Upper lobe of right lung (tissue), 1 donor: ENCODE measurements around the gene RASD1. TPM values are rescaled to one million over a fixed set of nuclear protein-coding genes. Genes with fewer than 3 reads are reported as not detected.

Experiments
- ATAC-seq: fragments of 200-7000 bp; cut with Tn5 transposase; one replicate; pipeline ENCODE4 v1.9.1; 2020; ENCODE audit warnings: mild to moderate bottlenecking, moderate library complexity
- DNase-seq: peaks from one replicate; pipeline ENCODE4 v3.0.0-alpha.2; 2020
- H3K27ac ChIP-seq: fragments of 200-600 bp; one replicate; pipeline ENCODE4 v1.8.0; 2022
- H3K27me3 ChIP-seq: fragments of 200-600 bp; one replicate; pipeline ENCODE4 v1.8.0; 2022; ENCODE audit warnings: mild to moderate bottlenecking
- H3K36me3 ChIP-seq: fragments of 200-600 bp; one replicate; pipeline ENCODE4 v1.8.0; 2022
- H3K4me1 ChIP-seq: fragments of 200-600 bp; one replicate; pipeline ENCODE4 v1.8.0; 2022
- H3K4me3 ChIP-seq: fragments of 200-600 bp; one replicate; pipeline ENCODE4 v1.8.0; 2022; ENCODE audit warnings: mild to moderate bottlenecking
- H3K9me3 ChIP-seq: fragments of 200-600 bp; one replicate; pipeline ENCODE4 v1.8.0; 2022
- intact Hi-C: fragments of 100-400 bp; cut with DNase I; formaldehyde crosslinking; loops from one replicate; pipeline ENCODE4 v1.11.0; 2022
- total RNA-seq: library from RNA; stranded (reverse); fragmentation: NEBNext Ultra II Directional; extraction: Animal tissue kit (Norgen Biotek cat#: 25700); gene quantifications from one replicate; pipeline ENCODE4 v1.2.1, GENCODE V29; 2021
- TF ChIP-seq, protein P1 (sequence below): fragments of 200-600 bp; IDR thresholded peaks from one replicate; pipeline ENCODE4 v1.8.0; 2022; ENCODE audit warnings: antibody characterized with exemption
- donor health status: DM: no; HTN: yes; CAD: no; lungs with severe emphysema.

Gene RASD1
- total RNA-seq, 1 donor from 2014 or later: 39.2 TPM

DNA sequence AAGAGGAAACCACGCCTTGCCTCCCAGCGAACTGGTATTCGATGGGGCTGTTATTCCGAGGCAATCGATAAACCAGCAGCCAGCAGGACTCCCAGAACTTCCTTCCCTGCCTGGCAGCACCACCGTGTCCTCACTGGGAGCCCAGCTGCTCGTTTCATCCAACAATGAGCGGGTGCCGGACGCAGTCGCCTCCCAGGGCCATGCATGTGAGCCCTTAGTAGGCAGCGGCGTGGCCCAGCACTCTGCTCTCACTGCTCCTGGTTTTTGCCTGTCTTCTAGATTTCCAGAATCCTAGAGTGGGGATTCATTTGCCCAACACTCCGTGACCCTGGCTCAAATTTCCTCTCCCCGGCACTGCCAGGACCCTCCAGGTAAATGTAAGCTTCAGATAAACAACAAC lies 29.1 kb upstream of the RASD1 start:
- Histone ChIP-seq H3K27ac (no peak overlapping the region), H3K4me1 (no peaks in the 10 kb centered on the region), H3K9me3 (no peaks in the 10 kb centered on the region), H3K4me3 (no peak overlapping the region), H3K27me3 (no peaks in the 10 kb centered on the region), H3K36me3 (no peaks in the 10 kb centered on the region)
- DNase-seq (no peak), ATAC-seq (no peak)
- intact Hi-C loops: no loop called here
- TF ChIP-seq, protein P1, sequence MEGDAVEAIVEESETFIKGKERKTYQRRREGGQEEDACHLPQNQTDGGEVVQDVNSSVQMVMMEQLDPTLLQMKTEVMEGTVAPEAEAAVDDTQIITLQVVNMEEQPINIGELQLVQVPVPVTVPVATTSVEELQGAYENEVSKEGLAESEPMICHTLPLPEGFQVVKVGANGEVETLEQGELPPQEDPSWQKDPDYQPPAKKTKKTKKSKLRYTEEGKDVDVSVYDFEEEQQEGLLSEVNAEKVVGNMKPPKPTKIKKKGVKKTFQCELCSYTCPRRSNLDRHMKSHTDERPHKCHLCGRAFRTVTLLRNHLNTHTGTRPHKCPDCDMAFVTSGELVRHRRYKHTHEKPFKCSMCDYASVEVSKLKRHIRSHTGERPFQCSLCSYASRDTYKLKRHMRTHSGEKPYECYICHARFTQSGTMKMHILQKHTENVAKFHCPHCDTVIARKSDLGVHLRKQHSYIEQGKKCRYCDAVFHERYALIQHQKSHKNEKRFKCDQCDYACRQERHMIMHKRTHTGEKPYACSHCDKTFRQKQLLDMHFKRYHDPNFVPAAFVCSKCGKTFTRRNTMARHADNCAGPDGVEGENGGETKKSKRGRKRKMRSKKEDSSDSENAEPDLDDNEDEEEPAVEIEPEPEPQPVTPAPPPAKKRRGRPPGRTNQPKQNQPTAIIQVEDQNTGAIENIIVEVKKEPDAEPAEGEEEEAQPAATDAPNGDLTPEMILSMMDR: no peak

- no peaks in the 10 kb centered on the region for H3K4me1 ChIP-seq
- no peaks in the 10 kb centered on the region for H3K9me3 ChIP-seq
- no peaks in the 10 kb centered on the region for H3K27me3 ChIP-seq
- intact Hi-C loops: no loop called here
- no peaks in the 10 kb centered on the region for H3K36me3 ChIP-seq
- TF ChIP-seq, protein P1: no peak
- DNase-seq (no peak), ATAC-seq (no peak)
- no peak overlapping the region for H3K4me3 ChIP-seq
- H3K27ac ChIP-seq: no peak overlapping the region
These were observed 27.7 kb upstream of the RASD1 start for GRCh38 chr17:17523731-17524490.

GRCh38 chr17:17523001-17523730 lies 27.0 kb upstream of the RASD1 start:
- ATAC-seq (peak; percentile 3), DNase-seq (no peak)
- no peaks in the 10 kb centered on the region for H3K4me1 ChIP-seq
- H3K36me3 ChIP-seq: no peaks in the 10 kb centered on the region
- H3K27me3 ChIP-seq: no peaks in the 10 kb centered on the region
- H3K9me3 ChIP-seq: no peaks in the 10 kb centered on the region
- TF ChIP-seq, protein P1: no peak
- no peak overlapping the region for H3K4me3 ChIP-seq
- intact Hi-C loops: no loop called here
- no peak overlapping the region for H3K27ac ChIP-seq

DNA sequence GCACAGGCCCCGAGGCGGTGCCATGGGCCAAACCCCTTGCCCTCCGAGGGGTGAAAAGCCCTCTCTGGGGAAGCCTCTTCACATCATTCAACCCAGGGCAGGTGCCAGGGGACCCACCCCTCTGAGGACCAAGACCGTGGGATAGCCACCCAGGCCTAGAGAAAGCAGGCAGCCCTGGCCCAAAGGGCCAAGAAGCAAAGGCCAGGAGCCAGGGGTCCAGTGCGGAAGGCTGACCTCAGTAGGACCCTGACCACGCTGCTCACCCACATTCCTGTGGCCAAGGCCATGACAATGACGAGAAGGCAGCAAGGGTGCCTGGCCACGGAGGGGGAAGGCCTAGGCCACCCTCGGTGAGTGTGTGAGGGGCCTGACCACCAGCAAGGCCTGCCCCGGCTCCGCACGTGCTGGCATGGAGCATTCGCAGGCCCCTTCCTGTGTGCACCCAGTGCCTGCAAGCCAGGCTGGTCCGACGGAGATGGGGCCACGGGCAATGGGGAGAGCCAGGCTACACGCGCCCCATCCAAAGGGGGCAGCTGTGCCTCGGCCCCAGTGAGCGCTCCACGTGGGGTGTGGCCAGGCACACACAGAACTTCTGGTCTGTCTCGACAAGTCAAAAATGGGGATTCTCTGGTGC lies 24.5 kb upstream of the RASD1 start:
- no peak overlapping the region for H3K27ac ChIP-seq

DNA sequence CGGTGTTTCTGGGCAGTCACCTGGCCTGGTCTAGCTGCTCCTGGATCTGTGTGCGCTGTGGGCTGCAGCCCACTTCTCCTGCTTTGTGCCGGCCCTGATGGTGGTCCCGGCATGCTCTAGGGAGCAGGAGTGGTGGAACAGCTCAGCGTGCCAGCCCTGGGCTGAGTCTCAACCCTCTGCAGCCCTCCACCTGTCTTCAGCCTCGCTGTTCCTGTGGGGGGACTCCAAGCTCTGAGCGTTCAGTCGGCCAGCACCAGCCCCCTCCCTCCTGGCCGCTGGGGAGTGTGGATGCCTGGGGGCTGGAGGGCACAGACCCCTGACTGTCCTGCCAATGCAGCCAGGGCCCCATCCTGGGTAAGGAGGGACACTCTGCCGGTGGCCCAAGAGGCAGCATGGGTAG lies 23.7 kb upstream of the RASD1 start:
- Histone ChIP-seq H3K27me3 (no peaks in the 10 kb centered on the region), H3K36me3 (no peaks in the 10 kb centered on the region), H3K9me3 (no peaks in the 10 kb centered on the region), H3K4me1 (no peaks in the 10 kb centered on the region), H3K27ac (no peak overlapping the region), H3K4me3 (no peak overlapping the region)
- no peak for DNase-seq
- intact Hi-C loops: no loop called here
- no peak for ATAC-seq
- TF ChIP-seq, protein P1: no peak

More for the DNA sequence above, 24.5 kb upstream of the RASD1 start:
- DNase-seq (no peak), ATAC-seq (no peak)
- H3K9me3 ChIP-seq: no peaks in the 10 kb centered on the region
- H3K4me1 ChIP-seq: no peaks in the 10 kb centered on the region
- intact Hi-C loops: no loop called here
- TF ChIP-seq, protein P1: no peak
- no peak overlapping the region for H3K4me3 ChIP-seq
- H3K36me3 ChIP-seq: no peaks in the 10 kb centered on the region
- no peaks in the 10 kb centered on the region for H3K27me3 ChIP-seq
